ENCODE measurements around the gene LAMTOR3.
"Not testable (repeated sequence)": the region's sequence is repeated elsewhere in the genome, so short reads cannot be mapped to it uniquely, and the experiment has no call there.

LAMTOR3 gene

DNA sequence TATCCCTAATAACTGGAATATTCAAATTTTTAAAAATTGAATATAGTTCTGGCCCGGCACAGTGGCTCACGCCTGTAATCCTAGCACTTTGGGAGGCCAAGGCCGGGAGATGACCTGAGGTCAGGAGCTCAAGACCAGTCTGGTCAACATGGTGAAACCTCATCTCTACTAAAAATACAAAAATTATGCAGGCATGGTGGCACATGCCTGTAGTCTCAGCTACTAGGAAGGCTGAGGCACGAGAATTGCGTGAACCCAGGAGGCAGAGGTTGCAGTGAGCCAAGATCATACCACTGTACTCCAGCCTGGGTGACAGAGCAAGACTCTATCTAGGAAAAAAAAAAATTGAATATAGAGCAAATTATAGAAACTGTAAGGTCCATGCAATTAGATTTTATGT lies 64.2 kb downstream of the LAMTOR3 start:
- DNase-seq (ENCODE audit: low read depth in 3 of 3) = not testable (repeated sequence)

DNA sequence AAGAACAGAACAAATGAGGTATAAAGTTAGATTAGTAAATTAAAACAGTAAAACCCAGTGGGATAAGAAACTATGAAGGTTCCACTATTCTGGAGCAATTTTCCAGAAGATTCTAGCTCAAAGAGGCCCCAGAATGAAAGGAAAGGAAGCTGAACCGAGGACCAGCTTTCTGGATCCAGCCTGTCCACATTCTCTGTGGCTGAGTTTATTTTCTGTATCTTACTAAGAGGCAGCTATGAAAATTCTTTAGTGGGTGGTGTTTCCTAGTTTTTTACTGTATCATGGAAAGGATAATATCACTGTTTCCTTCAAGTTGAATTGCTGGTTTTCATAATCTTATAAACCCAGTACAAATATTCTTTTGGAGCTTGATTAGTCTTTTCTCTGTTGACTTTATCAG lies 65.8 kb downstream of the LAMTOR3 start:
- DNase-seq (ENCODE audit: low read depth in 3 of 3) = no peak

Measured in stimulated activated CD4-positive, alpha-beta T cell treated with anti-CD3 and anti-CD28 coated beads, TNF-alpha, amount 100 ng/mL, for 24 hours (primary cell).